Measurements from ENCODE around the gene STARD13. TPM values are rescaled to one million over a fixed set of nuclear protein-coding genes. Genes with fewer than 3 reads are reported as not detected.

Gene STARD13
- total RNA-seq, 2 donors from 2014 or later, result 27.4 to 31.1 TPM

GRCh38 chr13:33092073-33092987, 193.2 kb downstream of the STARD13 start:
- Histone ChIP-seq H3K27me3 (replicated peaks; ENCODE audit: insufficient read depth) (no peaks in the 10 kb centered on the region), H3K36me3 (no peaks in the 10 kb centered on the region), H3K27ac (peak overlapping the region in 1 of 2 donors; percentile 56), H3K9me3 (no peaks in the 10 kb centered on the region), H3K4me3 (no peak overlapping the region), H3K4me1 (replicated peaks) (peaks cover 3% of the 10 kb centered on the region)
- 76% methylated on average over 11 of the region's 11 CpGs for WGBS
- TF ChIP-seq CTCF (IDR thresholded peaks at IDR 0.05) (no peak), POLR2AphosphoS5 (IDR thresholded peaks at IDR 0.05) (no peak), POLR2A (IDR thresholded peaks at IDR 0.05) (no peak)
- intact Hi-C loops (cut with DNase I), result no loop called here
- DNase-seq (ENCODE audit: low spot score), result no peak

DNA sequence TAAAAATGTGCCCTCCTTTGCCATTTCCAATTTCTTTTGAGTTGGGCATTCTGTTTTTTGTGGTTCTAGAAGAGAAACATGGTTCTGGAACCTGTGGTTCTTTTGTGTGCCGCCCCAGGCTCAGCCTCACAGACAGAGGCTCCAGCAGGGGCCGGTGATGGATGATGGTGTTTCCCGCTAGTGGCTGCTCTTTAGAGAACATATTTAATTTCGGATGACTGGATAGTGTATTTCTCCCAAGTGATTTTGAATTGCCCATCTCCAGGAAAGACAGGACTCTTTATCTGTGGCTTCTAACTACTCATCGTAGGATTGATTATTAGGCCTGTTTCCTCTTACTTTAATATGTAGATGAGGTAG, 194.2 kb downstream of the STARD13 start:
- no peak for TF ChIP-seq POLR2A (IDR thresholded peaks at IDR 0.05)
- no peak for TF ChIP-seq POLR2AphosphoS5 (IDR thresholded peaks at IDR 0.05)
- no peak for TF ChIP-seq CTCF (IDR thresholded peaks at IDR 0.05)
- DNase-seq (ENCODE audit: low spot score), result no peak
- intact Hi-C loops (cut with DNase I), result no loop called here
- Histone ChIP-seq H3K36me3 (no peaks in the 10 kb centered on the region), H3K4me1 (replicated peaks) (peaks cover 3% of the 10 kb centered on the region), H3K4me3 (no peak overlapping the region), H3K27ac (peak overlapping the region; percentile 55 to 56), H3K9me3 (no peaks in the 10 kb centered on the region), H3K27me3 (replicated peaks; ENCODE audit: insufficient read depth) (no peaks in the 10 kb centered on the region)
- 89% methylated on average over 5 of the region's 5 CpGs for WGBS

DNA sequence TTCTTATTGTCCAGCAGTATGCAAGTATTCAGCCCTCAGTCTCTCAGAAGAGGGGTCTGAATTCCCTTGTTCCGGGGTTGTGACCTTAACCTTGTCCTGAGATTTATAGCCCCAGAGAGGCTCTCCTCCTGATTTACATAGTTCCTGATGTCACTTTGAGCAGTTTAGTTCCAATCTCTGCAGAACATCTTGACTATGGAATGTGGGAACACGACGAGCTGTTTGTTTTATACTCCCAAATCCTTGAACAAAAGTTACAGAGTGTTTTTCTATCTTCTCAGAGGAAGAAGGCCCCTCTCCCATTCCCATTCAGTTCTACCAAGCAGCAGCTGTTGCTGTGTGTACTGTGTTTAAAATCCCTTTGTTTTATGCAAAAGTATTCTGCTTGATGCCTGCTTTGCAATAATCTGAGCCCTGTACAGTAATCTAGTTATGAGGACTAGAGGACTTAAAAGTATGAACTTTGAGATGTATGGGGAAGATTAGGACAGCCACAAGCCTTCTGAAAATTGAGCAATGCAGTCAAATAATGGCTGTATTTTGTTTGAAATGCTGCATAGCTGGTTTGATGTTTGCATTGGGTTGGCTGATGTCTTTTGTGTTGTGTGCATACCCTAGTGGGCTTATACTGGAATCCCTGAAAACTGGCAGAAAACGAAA, 194.7 kb downstream of the STARD13 start:
- Histone ChIP-seq H3K36me3 (no peaks in the 10 kb centered on the region), H3K27ac (peak overlapping the region; percentile 55 to 56), H3K4me1 (replicated peaks) (peaks cover 3% of the 10 kb centered on the region), H3K4me3 (no peak overlapping the region), H3K27me3 (replicated peaks; ENCODE audit: insufficient read depth) (no peaks in the 10 kb centered on the region), H3K9me3 (no peaks in the 10 kb centered on the region)
- 24% methylated on average over 4 of the region's 4 CpGs for WGBS
- TF ChIP-seq POLR2A (IDR thresholded peaks at IDR 0.05) (no peak), POLR2AphosphoS5 (IDR thresholded peaks at IDR 0.05) (peak; percentile 30)
- no peak for DNase-seq (ENCODE audit: low spot score)
- intact Hi-C loops (cut with DNase I), result no loop called here

DNA sequence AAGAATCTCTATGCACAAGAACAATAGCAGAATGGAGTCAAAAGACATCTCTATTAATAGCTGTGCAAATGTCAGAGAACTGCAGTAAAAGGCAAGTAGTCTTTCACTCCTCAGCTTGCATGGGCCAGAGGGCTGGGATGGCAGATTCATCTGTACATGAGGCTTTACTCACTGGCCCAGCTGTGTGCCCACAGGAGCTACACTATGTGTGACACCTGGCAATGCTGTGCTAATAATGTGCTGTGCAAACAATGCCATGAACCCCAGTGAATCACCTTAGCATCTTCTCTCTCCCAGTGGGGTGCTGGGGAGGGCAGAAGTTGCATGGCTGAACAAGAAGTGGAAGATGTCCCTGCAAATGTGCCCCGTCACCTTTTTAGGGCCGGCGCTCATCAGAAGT, 196.2 kb downstream of the STARD13 start:
- TF ChIP-seq POLR2A (IDR thresholded peaks at IDR 0.05) (no peak), CTCF (IDR thresholded peaks at IDR 0.05) (no peak), POLR2AphosphoS5 (IDR thresholded peaks at IDR 0.05) (no peak)
- WGBS, result 96% methylated on average over 3 of the region's 3 CpGs
- intact Hi-C loops (cut with DNase I), result no loop called here

DNA sequence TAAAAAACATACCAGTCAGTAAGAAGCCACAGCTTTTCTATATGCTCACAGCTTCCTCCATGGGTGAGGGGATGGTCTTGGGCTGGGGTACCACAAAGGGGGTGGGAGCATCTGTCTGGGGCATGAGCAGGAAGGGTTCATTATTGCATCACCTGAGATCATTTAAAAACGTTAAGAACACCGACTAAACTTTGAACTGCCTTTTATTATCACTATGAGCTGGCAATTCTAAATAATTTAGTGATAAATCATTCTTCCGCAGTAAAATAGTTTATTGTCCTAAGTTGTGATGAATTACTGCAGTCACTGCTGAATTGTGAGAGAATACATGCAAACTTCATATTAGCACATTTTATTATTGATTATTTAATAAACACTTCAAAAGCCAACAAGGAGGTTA, 197.8 kb downstream of the STARD13 start:
- DNase-seq (ENCODE audit: low spot score), result no peak
- intact Hi-C loops (cut with DNase I), result no loop called here
- Histone ChIP-seq H3K4me1 (replicated peaks) (peaks cover 3% of the 10 kb centered on the region), H3K9me3 (no peaks in the 10 kb centered on the region), H3K27me3 (replicated peaks; ENCODE audit: insufficient read depth) (no peaks in the 10 kb centered on the region), H3K4me3 (no peak overlapping the region), H3K27ac (no peak overlapping the region), H3K36me3 (no peaks in the 10 kb centered on the region)
- 33% methylated on average over 3 of the region's 3 CpGs for WGBS
- no peak for TF ChIP-seq CTCF (IDR thresholded peaks at IDR 0.05)
- no peak for TF ChIP-seq POLR2A (IDR thresholded peaks at IDR 0.05)
- no peak for TF ChIP-seq POLR2AphosphoS5 (IDR thresholded peaks at IDR 0.05)

More for the DNA sequence above, 196.2 kb downstream of the STARD13 start:
- Histone ChIP-seq H3K27me3 (replicated peaks; ENCODE audit: insufficient read depth) (no peaks in the 10 kb centered on the region), H3K9me3 (no peaks in the 10 kb centered on the region), H3K4me3 (no peak overlapping the region), H3K27ac (peak overlapping the region in 1 of 2 donors; percentile 33), H3K36me3 (no peaks in the 10 kb centered on the region), H3K4me1 (replicated peaks) (peaks cover 3% of the 10 kb centered on the region)
- no peak for DNase-seq (ENCODE audit: low spot score)
